ENCODE measurements around the gene TTC9.
A peak's percentile ranks its signal among the peaks of the same experiment; 100 is the strongest.

TTC9 gene

DNA sequence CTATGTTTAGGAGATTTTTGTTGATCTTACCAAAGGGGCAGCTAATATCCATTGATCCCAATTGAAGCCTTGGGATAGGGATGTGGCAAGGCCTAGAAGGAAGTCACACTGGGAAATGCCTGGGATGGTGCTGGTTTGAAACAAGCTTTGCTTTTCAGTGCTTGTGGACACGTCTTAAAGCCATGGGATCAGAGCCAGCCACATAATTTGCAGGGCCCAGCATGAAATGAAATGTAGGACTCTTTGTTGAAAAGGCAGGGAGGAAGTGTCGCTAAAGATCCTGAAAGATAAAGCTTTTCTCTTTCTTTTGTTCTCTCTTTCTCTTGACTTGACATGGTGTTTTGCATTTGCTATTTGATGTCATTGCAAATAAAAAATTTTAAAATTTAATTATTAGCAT, 5.0 kb downstream of the TTC9 start:
- no peak for DNase-seq

- DNase-seq, result no peak
Observed at GRCh38 chr14:70648346-70648745, 6.6 kb downstream of the TTC9 start.

DNA sequence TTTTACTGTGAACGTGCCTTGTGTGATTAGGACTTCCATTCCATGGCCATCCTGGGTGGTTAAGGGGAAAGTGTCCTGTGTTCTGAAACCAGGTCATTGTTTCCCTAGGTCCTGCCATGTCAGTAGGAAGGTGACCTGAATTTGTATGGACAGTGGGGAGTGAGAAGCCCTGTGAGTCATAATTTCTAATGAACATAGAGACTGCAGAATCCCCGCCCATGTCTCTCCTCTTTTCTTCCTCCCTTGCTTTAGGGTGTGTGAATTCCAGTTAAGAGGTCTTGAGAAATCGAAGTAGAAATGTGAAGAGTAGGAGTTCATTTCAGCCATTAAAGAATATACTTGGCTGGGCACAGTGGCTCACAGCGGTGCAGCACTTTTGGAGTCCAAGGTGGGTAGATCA, 8.1 kb downstream of the TTC9 start:
- no peak for DNase-seq

GRCh38 chr14:70651522-70651921, 9.8 kb downstream of the TTC9 start:
- DNase-seq, result peak; percentile 78

GRCh38 chr14:70652871-70653270, 11.2 kb downstream of the TTC9 start:
- no peak for DNase-seq

- no peak for DNase-seq
Observed at GRCh38 chr14:70653662-70654061, 11.9 kb downstream of the TTC9 start.

DNA sequence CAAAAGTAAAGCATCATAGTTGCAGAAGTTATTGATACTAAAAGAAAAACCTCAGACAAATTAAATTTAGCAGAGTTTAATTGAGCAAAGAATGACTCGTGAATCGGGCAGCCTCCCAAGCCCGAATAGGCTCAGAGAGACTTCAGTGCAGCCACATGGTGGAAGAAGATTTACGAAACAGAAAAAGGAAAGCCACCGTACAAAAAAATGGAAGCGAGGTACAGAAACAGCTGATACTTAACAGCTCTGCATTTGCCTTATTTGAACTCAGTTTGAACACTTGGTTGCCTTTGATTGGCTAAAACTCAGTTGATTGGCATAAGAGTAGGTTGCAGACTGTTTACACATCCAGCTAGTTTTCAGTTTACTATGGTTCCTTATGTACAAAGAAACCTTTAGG, 12.9 kb downstream of the TTC9 start:
- DNase-seq, result peak; percentile 60

DNA sequence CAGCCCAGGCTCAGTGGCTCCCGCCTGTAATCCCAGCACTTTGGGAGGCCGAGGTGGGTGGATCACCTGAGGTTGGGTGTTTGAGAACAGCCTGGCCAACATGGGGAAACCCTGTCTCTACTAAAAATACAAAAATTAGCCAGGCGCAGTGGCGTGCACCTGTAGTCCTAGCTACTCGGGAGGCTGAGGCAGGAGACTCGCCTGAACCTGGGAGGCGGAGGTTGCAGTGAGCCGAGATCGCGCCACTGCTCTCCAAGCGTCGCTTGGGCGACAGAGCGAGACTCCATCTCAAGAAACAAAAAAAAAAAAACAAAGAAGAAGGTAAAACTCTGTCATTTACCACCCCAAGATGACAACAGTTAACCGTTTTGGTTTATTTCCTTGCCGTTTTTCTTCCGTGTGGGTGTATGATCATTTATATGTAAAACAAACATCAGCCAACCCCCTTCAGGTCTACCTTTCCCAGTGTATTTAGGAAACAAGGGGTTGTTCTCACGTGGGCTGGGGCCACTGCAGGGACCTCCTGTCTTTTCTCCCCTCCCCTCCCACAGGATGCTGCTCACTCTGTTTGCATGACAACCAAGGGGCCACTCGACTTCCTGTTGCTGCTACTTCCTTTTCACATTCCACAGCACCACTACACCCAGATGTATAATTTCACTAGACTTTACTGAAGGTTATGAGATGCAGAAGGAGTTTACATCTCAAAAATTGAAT, 13.6 kb downstream of the TTC9 start:
- DNase-seq, result peak; percentile 90

DNA sequence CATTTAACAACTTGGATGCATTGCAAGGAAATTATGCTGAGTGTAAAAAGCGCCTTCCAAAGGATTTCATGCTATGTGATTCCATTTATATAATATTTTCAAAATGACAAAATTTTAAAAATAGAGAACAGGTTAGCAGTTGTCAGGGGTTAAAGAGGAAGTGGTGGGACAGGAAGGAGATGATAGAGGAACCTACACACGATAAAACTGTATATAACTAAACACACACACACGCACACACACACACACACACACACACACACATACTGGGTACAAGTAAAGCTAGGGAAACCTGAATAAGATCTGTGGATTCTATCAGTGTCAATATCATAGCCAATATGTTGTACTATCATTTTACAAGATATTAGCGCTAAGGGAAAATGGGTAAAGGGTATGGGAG, 17.2 kb downstream of the TTC9 start:
- DNase-seq, result no peak

- peak; percentile 58 for DNase-seq
Observed at GRCh38 chr14:70660967-70661893, 19.5 kb downstream of the TTC9 start.

DNA sequence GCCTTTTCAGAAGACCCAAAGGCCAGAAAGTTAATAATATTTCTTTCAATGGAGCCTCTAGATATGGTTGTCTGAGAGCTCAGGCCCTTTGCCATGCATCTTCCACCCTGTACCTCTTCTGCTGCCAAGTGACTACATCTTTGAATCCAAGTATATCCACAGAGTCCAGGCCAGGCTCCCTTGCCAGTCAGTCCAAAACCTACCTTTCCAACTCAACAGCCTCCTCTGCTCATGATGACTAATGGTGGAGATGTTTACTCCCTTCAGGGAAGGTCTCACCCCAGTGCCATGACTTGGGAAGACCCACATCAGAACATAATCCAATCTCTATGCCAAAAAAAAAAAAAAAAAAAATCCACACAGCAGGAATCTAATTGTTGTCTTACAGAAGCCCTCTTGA, 20.4 kb downstream of the TTC9 start:
- DNase-seq, result no peak

- DNase-seq, result no peak
Observed at GRCh38 chr14:70662816-70663215, 21.1 kb downstream of the TTC9 start.

- DNase-seq, result no peak
Observed at GRCh38 chr14:70663707-70664179, 22.0 kb downstream of the TTC9 start.

DNA sequence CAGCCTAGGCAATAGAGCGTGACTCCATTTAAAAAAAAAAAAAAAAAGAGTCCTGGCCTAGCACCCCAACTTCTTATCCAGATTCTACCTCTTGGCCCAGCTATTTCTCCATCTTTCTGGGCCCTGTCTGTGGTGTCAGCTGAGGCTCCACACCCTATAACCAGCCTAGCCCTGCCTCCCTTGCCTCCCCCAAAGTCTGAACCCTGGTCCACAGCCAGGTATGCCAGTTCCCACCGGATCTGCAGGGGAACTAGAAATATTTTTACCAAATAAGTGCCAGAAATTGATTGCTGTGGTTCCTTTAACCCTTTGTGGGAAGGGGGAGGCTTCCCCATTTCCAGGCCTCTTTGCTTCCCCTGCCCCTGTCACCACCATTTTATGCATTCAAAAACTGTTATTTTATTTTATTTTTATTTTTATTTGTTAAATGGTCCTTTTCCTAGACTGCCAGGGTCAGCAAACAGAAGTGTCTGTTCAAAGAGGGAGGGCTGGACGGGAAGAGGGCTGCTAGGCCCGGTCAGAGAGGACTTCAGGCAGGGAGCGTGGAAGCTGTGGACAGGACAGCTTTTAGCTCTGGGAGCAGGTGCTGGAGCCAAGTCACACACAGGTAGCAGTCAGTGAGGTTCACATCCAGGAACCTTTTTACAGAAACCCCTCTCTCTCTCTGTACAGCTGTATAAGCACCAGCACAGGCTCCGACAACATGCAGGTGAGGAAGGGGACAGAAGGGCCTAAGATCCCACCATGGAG, 23.2 kb downstream of the TTC9 start:
- DNase-seq, result no peak

DNA sequence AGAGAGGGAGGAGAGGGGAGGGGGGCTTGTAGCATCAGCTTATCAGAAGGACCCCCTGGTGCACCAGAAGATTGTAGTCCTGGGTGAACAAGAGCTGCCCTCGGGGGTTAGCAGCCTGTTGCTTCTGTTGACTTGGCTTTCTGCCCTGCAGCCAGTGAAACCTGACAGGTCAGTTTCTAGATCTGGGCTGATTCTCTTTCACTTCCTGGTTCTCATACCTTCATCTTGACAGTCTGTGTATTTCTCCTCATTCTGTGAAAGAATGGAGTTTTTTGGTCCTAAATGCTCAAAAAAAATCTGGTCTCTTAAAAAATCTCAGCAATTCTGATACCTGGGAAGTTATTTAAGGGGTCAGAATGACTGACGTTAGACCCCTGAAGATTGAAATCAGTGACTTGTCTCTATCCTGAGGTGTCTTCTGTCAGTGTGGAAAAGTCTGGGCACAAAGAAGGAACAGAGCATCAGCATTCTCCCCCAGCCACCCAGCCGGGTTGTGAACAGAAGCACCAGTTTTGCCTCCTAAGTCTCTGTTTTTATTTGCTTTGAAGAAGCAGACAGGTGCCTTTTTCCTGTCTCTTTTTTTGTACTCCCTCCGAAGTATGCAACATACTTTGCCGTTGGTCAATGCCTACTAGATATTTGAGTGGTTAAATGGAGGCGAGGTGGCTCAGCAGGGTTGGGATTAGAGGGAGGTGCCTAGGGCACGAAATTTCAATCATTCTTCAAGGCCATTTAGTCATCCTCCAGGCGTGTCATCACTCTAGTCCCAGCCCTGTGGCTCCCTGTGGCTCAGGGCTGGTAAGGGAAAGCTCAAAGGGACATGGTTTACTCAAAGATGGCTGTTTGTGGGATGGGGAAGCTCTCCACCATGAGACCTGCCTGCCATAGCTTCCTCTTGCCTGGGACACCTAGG, 24.0 kb downstream of the TTC9 start:
- no peak for DNase-seq

- no peak for DNase-seq
Observed at GRCh38 chr14:70666361-70666686, 24.6 kb downstream of the TTC9 start.

GRCh38 chr14:70670992-70671651, 29.4 kb downstream of the TTC9 start:
- no peak for DNase-seq

DNA sequence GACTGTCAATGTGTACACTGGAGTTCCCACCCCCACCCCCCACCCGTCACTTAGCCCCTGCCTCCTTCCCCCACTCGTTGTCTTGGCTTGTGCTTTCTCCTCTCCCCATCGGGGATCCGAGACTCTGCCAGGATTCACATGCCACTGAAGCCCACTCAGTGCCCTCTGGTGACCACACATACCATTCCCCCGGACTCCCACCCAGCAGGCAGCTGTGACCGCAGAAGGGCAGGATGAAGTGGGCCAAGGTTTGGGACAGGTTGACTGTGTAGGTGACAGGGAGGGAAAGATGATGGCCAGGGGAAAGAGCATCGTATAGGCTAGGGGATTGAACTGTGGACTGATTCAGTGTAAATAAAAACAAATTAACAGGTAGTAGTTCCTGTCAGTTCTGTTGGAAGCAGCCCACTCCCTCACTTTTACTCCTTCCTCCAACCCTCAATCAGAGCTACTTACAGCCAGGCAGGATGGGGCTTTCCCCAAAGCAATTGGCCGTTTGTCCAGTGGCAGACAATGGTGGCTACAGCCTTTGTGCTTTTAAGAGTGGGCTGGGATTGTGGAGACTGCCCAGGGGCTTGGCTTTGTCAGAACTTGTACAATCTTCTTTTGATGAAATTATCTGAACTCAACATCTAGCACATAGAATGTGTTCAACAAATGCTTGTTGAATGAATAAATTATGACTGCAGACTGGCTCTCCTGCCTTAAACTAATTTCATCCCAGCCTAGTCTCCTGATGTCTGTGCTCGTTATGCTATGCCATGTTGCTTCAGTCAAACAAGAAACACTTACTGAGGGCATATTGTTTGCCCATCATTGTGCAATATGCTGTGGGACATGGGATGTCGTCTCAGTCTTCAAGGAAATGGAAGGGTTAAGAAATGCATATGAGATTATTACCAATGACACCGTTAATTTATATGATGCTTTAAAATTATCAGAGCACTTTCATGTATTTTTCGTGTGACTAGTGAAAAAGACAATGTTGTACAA, 30.2 kb downstream of the TTC9 start:
- DNase-seq, result no peak

DNA sequence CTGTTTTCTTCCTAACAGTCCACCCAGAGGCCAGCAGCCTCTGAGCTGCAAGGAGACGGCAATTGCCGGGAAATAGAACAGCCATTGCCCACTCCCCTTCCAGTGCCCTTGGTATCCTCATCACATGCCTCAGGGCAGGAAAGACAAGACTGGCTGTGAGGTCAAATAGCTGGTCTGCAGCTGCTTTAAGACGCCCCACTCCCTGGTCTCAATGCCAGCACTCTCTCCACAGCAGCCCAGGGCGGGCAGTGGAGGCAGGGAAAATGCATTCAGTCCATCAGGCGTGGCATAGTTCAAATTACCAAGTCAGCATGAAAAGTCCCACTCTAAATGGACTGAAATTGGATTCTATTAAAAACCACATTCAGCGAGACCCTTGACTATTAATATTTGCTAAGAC, 35.6 kb downstream of the TTC9 start:
- no peak for DNase-seq

- no peak for DNase-seq
Observed at GRCh38 chr14:70680748-70681147, 39.0 kb downstream of the TTC9 start.

DNA sequence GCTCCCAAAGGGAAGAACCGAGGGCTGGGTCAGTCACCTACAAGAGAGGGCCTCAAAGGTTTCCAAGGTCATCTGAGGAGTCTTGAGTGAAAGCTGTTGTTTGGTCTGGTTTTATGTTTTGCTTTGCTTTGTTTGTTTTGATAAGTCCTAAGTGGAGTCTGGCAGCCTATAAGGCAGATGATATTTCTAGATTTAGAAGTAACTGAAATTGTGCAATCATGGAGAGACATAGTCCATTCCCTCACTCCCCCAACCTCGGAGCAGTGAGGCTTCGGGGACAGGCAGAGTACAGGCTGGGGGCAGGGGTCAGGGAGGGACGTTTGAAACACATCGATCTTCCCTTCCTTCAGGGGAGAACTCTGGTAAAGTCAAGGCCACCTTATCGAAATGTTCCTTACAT, 42.3 kb downstream of the TTC9 start:
- no peak for DNase-seq
